ENCODE data around the gene CHIC2.

The CHIC2 gene

GRCh38 chr4:54061067-54061466 lies 3.3 kb downstream of the CHIC2 start:
- H3K27me3 ChIP-seq (ENCODE audit: control insufficient read depth in 3 of 3, insufficient read depth in 3 of 3, low read depth in 1 of 3, low read length in 3 of 3), result peaks cover 0 to 4% (median 0%) of the 10 kb centered on the region in 3 experiments

DNA sequence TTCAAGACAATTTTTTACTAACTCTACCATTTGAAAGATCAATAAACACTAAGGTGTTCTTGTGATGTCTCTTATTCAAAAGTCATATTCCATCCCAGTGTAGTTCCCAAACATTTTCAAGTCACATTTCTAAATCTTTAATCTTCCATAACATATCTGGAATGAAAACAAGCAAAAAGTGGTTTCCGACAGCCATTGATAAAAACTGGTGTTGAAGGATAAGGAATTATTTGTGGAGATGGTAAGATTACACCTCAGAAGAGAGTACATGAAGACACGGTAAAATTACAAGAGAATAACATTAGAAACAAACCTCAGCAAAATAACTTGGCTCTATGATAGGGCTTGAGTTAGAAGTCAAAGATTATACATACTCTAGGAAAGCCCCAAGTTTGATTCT lies 4.3 kb downstream of the CHIC2 start:
- peaks cover 3% of the 10 kb centered on the region for H3K79me1 ChIP-seq (ENCODE audit: low read depth, low read length)
- H2BK12ac ChIP-seq (ENCODE audit: low read length), result no peak overlapping the region
- no peak overlapping the region for H2BK5ac ChIP-seq (ENCODE audit: low read length)
- no peak overlapping the region for H4K8ac ChIP-seq (ENCODE audit: low read depth, low read length)
- H3K9ac ChIP-seq (ENCODE audit: low read depth, low read length, poor library complexity), result no peak overlapping the region
- no peak overlapping the region for H3K14ac ChIP-seq (ENCODE audit: low read length)
- H3K4me1 ChIP-seq (ENCODE audit: control insufficient read depth in 2 of 2, insufficient read depth in 1 of 2, low read depth in 1 of 2, low read length in 2 of 2), result no peaks in the 10 kb centered on the region
- H2AK5ac ChIP-seq (ENCODE audit: low read depth, low read length), result no peak overlapping the region
- H3K18ac ChIP-seq (ENCODE audit: low read length), result no peak overlapping the region
- H3K9me3 ChIP-seq (replicated peaks in 1 of 2; ENCODE audit: control insufficient read depth in 2 of 2, insufficient read depth in 1 of 2, low read depth in 1 of 2, low read length in 2 of 2), result no peaks in the 10 kb centered on the region
- no peak overlapping the region for H4K91ac ChIP-seq (ENCODE audit: low read depth, low read length, poor library complexity)
- no peak overlapping the region for H3K23ac ChIP-seq (ENCODE audit: low read depth, low read length, poor library complexity)
- no peak overlapping the region for H3K4me3 ChIP-seq (ENCODE audit: low read length in 2 of 2)
- no peaks in the 10 kb centered on the region for H3K27me3 ChIP-seq (ENCODE audit: control insufficient read depth in 3 of 3, insufficient read depth in 3 of 3, low read depth in 1 of 3, low read length in 3 of 3)
- H2BK120ac ChIP-seq (ENCODE audit: low read depth, low read length), result no peak overlapping the region
- DNase-seq (ENCODE audit: low spot score), result no peak
- no CpG with 5 or more reads among the region's 2 CpGs for WGBS, 2 donors (ENCODE audit: extremely low coverage in 2 of 2, insufficient read length in 2 of 2, insufficient replicate concordance in 1 of 2)
- H3K27ac ChIP-seq (replicated peaks; ENCODE audit: low read length), result no peak overlapping the region
- no peak overlapping the region for H2BK15ac ChIP-seq (ENCODE audit: low read length)
- H3K4ac ChIP-seq (ENCODE audit: low read length), result no peak overlapping the region
- H3K36me3 ChIP-seq (replicated peaks in 1 of 2; ENCODE audit: control insufficient read depth in 2 of 2, insufficient read depth in 2 of 2, low read length in 2 of 2), result no peaks in the 10 kb centered on the region
- H2AFZ ChIP-seq (ENCODE audit: low read length), result no peak overlapping the region
- H3K4me2 ChIP-seq (ENCODE audit: insufficient read depth, low read length, poor library complexity, severe bottlenecking), result no peak overlapping the region

More at GRCh38 chr4:54061067-54061466, 3.3 kb downstream of the CHIC2 start:
- Histone ChIP-seq H4K91ac (ENCODE audit: low read depth, low read length, poor library complexity) (no peak overlapping the region), H3K27ac (replicated peaks; ENCODE audit: low read length) (no peak overlapping the region), H3K4me2 (ENCODE audit: insufficient read depth, low read length, poor library complexity, severe bottlenecking) (no peak overlapping the region), H3K79me1 (ENCODE audit: low read depth, low read length) (peaks cover 3% of the 10 kb centered on the region), H3K14ac (ENCODE audit: low read length) (no peak overlapping the region), H2BK12ac (ENCODE audit: low read length) (no peak overlapping the region), H4K8ac (ENCODE audit: low read depth, low read length) (no peak overlapping the region), H3K18ac (ENCODE audit: low read length) (no peak overlapping the region), H3K4ac (ENCODE audit: low read length) (no peak overlapping the region), H2BK15ac (ENCODE audit: low read length) (no peak overlapping the region), H3K23ac (ENCODE audit: low read depth, low read length, poor library complexity) (no peak overlapping the region), H3K9ac (ENCODE audit: low read depth, low read length, poor library complexity) (no peak overlapping the region), H3K36me3 (replicated peaks in 1 of 2; ENCODE audit: control insufficient read depth in 2 of 2, insufficient read depth in 2 of 2, low read length in 2 of 2) (no peaks in the 10 kb centered on the region), H3K9me3 (replicated peaks in 1 of 2; ENCODE audit: control insufficient read depth in 2 of 2, insufficient read depth in 1 of 2, low read depth in 1 of 2, low read length in 2 of 2) (no peaks in the 10 kb centered on the region), H2AFZ (ENCODE audit: low read length) (no peak overlapping the region), H3K4me3 (ENCODE audit: low read length in 2 of 2) (no peak overlapping the region), H2AK5ac (ENCODE audit: low read depth, low read length) (no peak overlapping the region), H2BK120ac (ENCODE audit: low read depth, low read length) (no peak overlapping the region), H3K4me1 (ENCODE audit: control insufficient read depth in 2 of 2, insufficient read depth in 1 of 2, low read depth in 1 of 2, low read length in 2 of 2) (peaks cover 0 to 4% of the 10 kb centered on the region in 2 donors), H2BK5ac (ENCODE audit: low read length) (no peak overlapping the region)
- no peak for DNase-seq (ENCODE audit: low spot score)
- no CpG with 5 or more reads among the region's 3 CpGs for WGBS, 2 donors (ENCODE audit: extremely low coverage in 2 of 2, insufficient read length in 2 of 2, insufficient replicate concordance in 1 of 2)

DNA sequence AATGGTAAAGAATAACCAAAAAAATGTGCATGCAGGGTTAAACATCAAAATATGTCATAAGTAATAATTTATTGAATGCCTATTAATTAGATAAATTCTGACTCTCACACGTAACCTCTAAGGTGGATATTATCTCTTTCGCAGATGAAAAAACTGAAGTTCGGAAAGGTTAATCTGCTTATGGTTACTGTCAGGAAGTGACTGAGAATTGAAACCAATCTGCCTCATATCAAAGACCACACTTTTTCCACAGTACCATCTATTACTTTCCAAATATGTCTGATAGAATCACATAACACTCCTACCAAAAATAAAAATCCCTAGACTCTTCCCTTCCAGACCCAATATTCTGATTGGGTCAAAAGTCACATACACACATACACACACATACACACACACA lies 6.2 kb downstream of the CHIC2 start:
- no peak overlapping the region for H2BK15ac ChIP-seq (ENCODE audit: low read length)
- no peaks in the 10 kb centered on the region for H3K36me3 ChIP-seq (replicated peaks in 1 of 2; ENCODE audit: control insufficient read depth in 2 of 2, insufficient read depth in 2 of 2, low read length in 2 of 2)
- H3K14ac ChIP-seq (ENCODE audit: low read length), result no peak overlapping the region
- H3K27me3 ChIP-seq (ENCODE audit: control insufficient read depth in 3 of 3, insufficient read depth in 3 of 3, low read depth in 1 of 3, low read length in 3 of 3), result no peaks in the 10 kb centered on the region
- no peak overlapping the region for H2BK12ac ChIP-seq (ENCODE audit: low read length)
- no peak overlapping the region for H3K9ac ChIP-seq (ENCODE audit: low read depth, low read length, poor library complexity)
- H2AFZ ChIP-seq (ENCODE audit: low read length), result no peak overlapping the region
- no peak overlapping the region for H2BK120ac ChIP-seq (ENCODE audit: low read depth, low read length)
- H3K4ac ChIP-seq (ENCODE audit: low read length), result no peak overlapping the region
- no peaks in the 10 kb centered on the region for H3K4me1 ChIP-seq (ENCODE audit: control insufficient read depth in 2 of 2, insufficient read depth in 1 of 2, low read depth in 1 of 2, low read length in 2 of 2)
- no peak overlapping the region for H4K8ac ChIP-seq (ENCODE audit: low read depth, low read length)
- no peak overlapping the region for H3K27ac ChIP-seq (replicated peaks; ENCODE audit: low read length)
- H3K9me3 ChIP-seq (replicated peaks in 1 of 2; ENCODE audit: control insufficient read depth in 2 of 2, insufficient read depth in 1 of 2, low read depth in 1 of 2, low read length in 2 of 2), result no peaks in the 10 kb centered on the region
- no peak overlapping the region for H2AK5ac ChIP-seq (ENCODE audit: low read depth, low read length)
- H3K4me3 ChIP-seq (ENCODE audit: low read length in 2 of 2), result no peak overlapping the region
- H2BK5ac ChIP-seq (ENCODE audit: low read length), result no peak overlapping the region
- no peak overlapping the region for H3K4me2 ChIP-seq (ENCODE audit: insufficient read depth, low read length, poor library complexity, severe bottlenecking)
- no peak overlapping the region for H3K18ac ChIP-seq (ENCODE audit: low read length)
- no peak for DNase-seq (ENCODE audit: low spot score)
- no peaks in the 10 kb centered on the region for H3K79me1 ChIP-seq (ENCODE audit: low read depth, low read length)
- no peak overlapping the region for H3K23ac ChIP-seq (ENCODE audit: low read depth, low read length, poor library complexity)
- WGBS, 2 donors (ENCODE audit: extremely low coverage in 2 of 2, insufficient read length in 2 of 2, insufficient replicate concordance in 1 of 2), result no CpG with 5 or more reads among the region's 3 CpGs
- H4K91ac ChIP-seq (ENCODE audit: low read depth, low read length, poor library complexity), result no peak overlapping the region

- Histone ChIP-seq H4K91ac (ENCODE audit: low read depth, low read length, poor library complexity) (no peak overlapping the region), H3K79me1 (ENCODE audit: low read depth, low read length) (no peaks in the 10 kb centered on the region), H2BK5ac (ENCODE audit: low read length) (no peak overlapping the region), H3K14ac (ENCODE audit: low read length) (no peak overlapping the region), H3K4me3 (ENCODE audit: low read length in 2 of 2) (no peak overlapping the region), H2AK5ac (ENCODE audit: low read depth, low read length) (no peak overlapping the region), H2BK120ac (ENCODE audit: low read depth, low read length) (no peak overlapping the region), H3K4ac (ENCODE audit: low read length) (no peak overlapping the region), H3K9me3 (replicated peaks in 1 of 2; ENCODE audit: control insufficient read depth in 2 of 2, insufficient read depth in 1 of 2, low read depth in 1 of 2, low read length in 2 of 2) (no peaks in the 10 kb centered on the region), H3K4me1 (ENCODE audit: control insufficient read depth in 2 of 2, insufficient read depth in 1 of 2, low read depth in 1 of 2, low read length in 2 of 2) (no peaks in the 10 kb centered on the region), H3K18ac (ENCODE audit: low read length) (no peak overlapping the region), H3K27ac (replicated peaks; ENCODE audit: low read length) (no peak overlapping the region), H3K27me3 (ENCODE audit: control insufficient read depth in 3 of 3, insufficient read depth in 3 of 3, low read depth in 1 of 3, low read length in 3 of 3) (no peaks in the 10 kb centered on the region), H3K4me2 (ENCODE audit: insufficient read depth, low read length, poor library complexity, severe bottlenecking) (no peak overlapping the region), H3K23ac (ENCODE audit: low read depth, low read length, poor library complexity) (no peak overlapping the region), H2BK12ac (ENCODE audit: low read length) (no peak overlapping the region), H3K36me3 (replicated peaks in 1 of 2; ENCODE audit: control insufficient read depth in 2 of 2, insufficient read depth in 2 of 2, low read length in 2 of 2) (no peaks in the 10 kb centered on the region), H4K8ac (ENCODE audit: low read depth, low read length) (no peak overlapping the region), H2BK15ac (ENCODE audit: low read length) (no peak overlapping the region), H3K9ac (ENCODE audit: low read depth, low read length, poor library complexity) (no peak overlapping the region), H2AFZ (ENCODE audit: low read length) (no peak overlapping the region)
- DNase-seq (ENCODE audit: low spot score), result no peak
Observed at GRCh38 chr4:54056360-54056759, 8.0 kb downstream of the CHIC2 start.

Measured in neuronal stem cell (in vitro differentiated cells).